Measurements from ENCODE around the gene MRPL54. TPM values are rescaled to one million over a fixed set of nuclear protein-coding genes. Genes with fewer than 3 reads are reported as not detected.

The MRPL54 gene
- total RNA-seq, 2 donors from 2014 or later: 58.5 to 75.1 TPM

- DNase-seq (ENCODE audit: low spot score): no peak
- Mint-ChIP-seq H3K9me3 (no peaks in the 10 kb centered on the region), H3K27ac (no peak overlapping the region), H3K4me1 (ENCODE audit: low read depth in 2 of 2) (peaks cover 5 to 6% of the 10 kb centered on the region in 2 donors), H3K36me3 (no peaks in the 10 kb centered on the region), H3K4me3 (no peak overlapping the region), H3K27me3 (no peaks in the 10 kb centered on the region)
- no peak for ATAC-seq
Observed at GRCh38 chr19:3732108-3732507, 30.4 kb upstream of the MRPL54 start.

GRCh38 chr19:3733549-3734309 is 28.8 kb upstream of the MRPL54 start:
- Mint-ChIP-seq H3K4me3 (no peak overlapping the region), H3K27ac (no peak overlapping the region), H3K9me3 (no peaks in the 10 kb centered on the region), H3K36me3 (no peaks in the 10 kb centered on the region), H3K4me1 (ENCODE audit: low read depth in 2 of 2) (peaks cover 5 to 6% of the 10 kb centered on the region in 2 donors), H3K27me3 (no peaks in the 10 kb centered on the region)
- ATAC-seq: no peak
- DNase-seq (ENCODE audit: low spot score): no peak

GRCh38 chr19:3734310-3734600 is 28.2 kb upstream of the MRPL54 start:
- no peak overlapping the region for H3K27ac Mint-ChIP-seq
- peaks cover 1 to 3% of the 10 kb centered on the region in 2 donors for H3K4me1 Mint-ChIP-seq (ENCODE audit: low read depth in 2 of 2)
- no peak overlapping the region for H3K4me3 Mint-ChIP-seq
- DNase-seq (ENCODE audit: low spot score): no peak
- no peaks in the 10 kb centered on the region for H3K36me3 Mint-ChIP-seq
- ATAC-seq: no peak
- H3K27me3 Mint-ChIP-seq: no peaks in the 10 kb centered on the region
- no peaks in the 10 kb centered on the region for H3K9me3 Mint-ChIP-seq

GRCh38 chr19:3736106-3736724 is 26.3 kb upstream of the MRPL54 start:
- H3K4me1 Mint-ChIP-seq (ENCODE audit: low read depth in 2 of 2): no peaks in the 10 kb centered on the region
- H3K27ac Mint-ChIP-seq: no peak overlapping the region
- no peaks in the 10 kb centered on the region for H3K36me3 Mint-ChIP-seq
- no peak for ATAC-seq
- H3K27me3 Mint-ChIP-seq: no peaks in the 10 kb centered on the region
- no peaks in the 10 kb centered on the region for H3K9me3 Mint-ChIP-seq
- no peak for DNase-seq (ENCODE audit: low spot score)
- H3K4me3 Mint-ChIP-seq: no peak overlapping the region

GRCh38 chr19:3737487-3738205 is 24.8 kb upstream of the MRPL54 start:
- Mint-ChIP-seq H3K36me3 (no peaks in the 10 kb centered on the region), H3K27ac (no peak overlapping the region), H3K27me3 (no peaks in the 10 kb centered on the region), H3K4me3 (no peak overlapping the region), H3K9me3 (no peaks in the 10 kb centered on the region), H3K4me1 (ENCODE audit: low read depth in 2 of 2) (no peaks in the 10 kb centered on the region)
- peak in 1 of 2 donors; percentile 24 for ATAC-seq
- DNase-seq (ENCODE audit: low spot score): no peak

GRCh38 chr19:3738477-3739220 is 23.8 kb upstream of the MRPL54 start:
- Mint-ChIP-seq H3K4me3 (no peak overlapping the region), H3K27ac (no peak overlapping the region), H3K9me3 (no peaks in the 10 kb centered on the region), H3K36me3 (no peaks in the 10 kb centered on the region), H3K27me3 (no peaks in the 10 kb centered on the region), H3K4me1 (ENCODE audit: low read depth in 2 of 2) (no peaks in the 10 kb centered on the region)
- DNase-seq (ENCODE audit: low spot score): no peak
- ATAC-seq: no peak

GRCh38 chr19:3740431-3740830 is 22.1 kb upstream of the MRPL54 start:
- Mint-ChIP-seq H3K27ac (no peak overlapping the region), H3K36me3 (no peaks in the 10 kb centered on the region), H3K27me3 (no peaks in the 10 kb centered on the region), H3K4me1 (ENCODE audit: low read depth in 2 of 2) (no peaks in the 10 kb centered on the region), H3K9me3 (no peaks in the 10 kb centered on the region), H3K4me3 (no peak overlapping the region)
- DNase-seq (ENCODE audit: low spot score) (no peak), ATAC-seq (no peak)

GRCh38 chr19:3743486-3743885 is 19.0 kb upstream of the MRPL54 start:
- ATAC-seq: no peak
- Mint-ChIP-seq H3K4me1 (ENCODE audit: low read depth in 2 of 2) (no peaks in the 10 kb centered on the region), H3K4me3 (no peak overlapping the region), H3K36me3 (no peaks in the 10 kb centered on the region), H3K27me3 (no peaks in the 10 kb centered on the region), H3K27ac (no peak overlapping the region), H3K9me3 (no peaks in the 10 kb centered on the region)
- no peak for DNase-seq (ENCODE audit: low spot score)

GRCh38 chr19:3745363-3746045 is 17.0 kb upstream of the MRPL54 start:
- H3K4me1 Mint-ChIP-seq (ENCODE audit: low read depth in 2 of 2): no peaks in the 10 kb centered on the region
- ATAC-seq: no peak

GRCh38 chr19:3746371-3747056 is 16.0 kb upstream of the MRPL54 start:
- no peak overlapping the region for H3K4me3 Mint-ChIP-seq
- no peak overlapping the region for H3K27ac Mint-ChIP-seq
- no peak for DNase-seq (ENCODE audit: low spot score)
- ATAC-seq: peak in 1 of 2 donors; percentile 41
- no peaks in the 10 kb centered on the region for H3K36me3 Mint-ChIP-seq
- no peaks in the 10 kb centered on the region for H3K27me3 Mint-ChIP-seq
- H3K9me3 Mint-ChIP-seq: no peaks in the 10 kb centered on the region
- no peaks in the 10 kb centered on the region for H3K4me1 Mint-ChIP-seq (ENCODE audit: low read depth in 2 of 2)

More at GRCh38 chr19:3745363-3746045, 17.0 kb upstream of the MRPL54 start:
- Mint-ChIP-seq H3K4me3 (no peak overlapping the region), H3K36me3 (no peaks in the 10 kb centered on the region), H3K9me3 (no peaks in the 10 kb centered on the region), H3K27me3 (no peaks in the 10 kb centered on the region), H3K27ac (no peak overlapping the region)
- no peak for DNase-seq (ENCODE audit: low spot score)

GRCh38 chr19:3748965-3749364 is 13.5 kb upstream of the MRPL54 start:
- Mint-ChIP-seq H3K4me1 (ENCODE audit: low read depth in 2 of 2) (no peaks in the 10 kb centered on the region), H3K9me3 (no peaks in the 10 kb centered on the region), H3K27ac (no peak overlapping the region), H3K36me3 (no peaks in the 10 kb centered on the region), H3K4me3 (no peak overlapping the region), H3K27me3 (no peaks in the 10 kb centered on the region)
- no peak for ATAC-seq
- no peak for DNase-seq (ENCODE audit: low spot score)

- no peak for DNase-seq (ENCODE audit: low spot score)
- H3K4me3 Mint-ChIP-seq: no peak overlapping the region
- ATAC-seq: no peak
- H3K27ac Mint-ChIP-seq: no peak overlapping the region
- peaks cover 4% of the 10 kb centered on the region for H3K36me3 Mint-ChIP-seq
- peaks cover 5 to 6% of the 10 kb centered on the region in 2 donors for H3K4me1 Mint-ChIP-seq (ENCODE audit: low read depth in 2 of 2)
- no peaks in the 10 kb centered on the region for H3K27me3 Mint-ChIP-seq
- no peaks in the 10 kb centered on the region for H3K9me3 Mint-ChIP-seq
Observed at GRCh38 chr19:3750211-3750610, 12.3 kb upstream of the MRPL54 start.

- no peak for ATAC-seq
- Mint-ChIP-seq H3K9me3 (no peaks in the 10 kb centered on the region), H3K27ac (no peak overlapping the region), H3K36me3 (peaks cover 5% of the 10 kb centered on the region), H3K27me3 (no peaks in the 10 kb centered on the region), H3K4me1 (ENCODE audit: low read depth in 2 of 2) (peaks cover 6 to 9% of the 10 kb centered on the region in 2 donors), H3K4me3 (no peak overlapping the region)
- DNase-seq (ENCODE audit: low spot score): no peak
Observed at GRCh38 chr19:3751236-3751635, 11.2 kb upstream of the MRPL54 start.

Measured in natural killer cell treated with Interleukin-12 subunit alpha and Interleukin-12 subunit beta and Interleukin-15 and Interleukin-18, amount 100 ng/mL, for 72 hours (primary cell).